Erythroblast (primary cell): ENCODE measurements around the gene TIMM17A.
A peak's percentile ranks its signal among the peaks of the same experiment; 100 is the strongest.
"Not testable (repeated sequence)": the region's sequence is repeated elsewhere in the genome, so short reads cannot be mapped to it uniquely, and the experiment has no call there.

ENCODE experiments used
- DNase-seq, 2 experiments: peaks; one replicate each; lab custom pipeline; 2025; lab: John Stamatoyannopoulos, UW
- GATA1 ChIP-seq: IDR thresholded peaks from 2 replicates; pipeline ENCODE4 v1.6.1; 2011; ENCODE audit warnings: low read depth, mild to moderate bottlenecking, control low read depth, low read length, moderate library complexity
- POLR2A ChIP-seq: IDR thresholded peaks from 2 replicates; pipeline ENCODE4 v1.6.1; 2011; ENCODE audit warnings: mild to moderate bottlenecking, low read length

Gene TIMM17A

GRCh38 chr1:201945863-201946223 lies 9.5 kb upstream of the TIMM17A start:
- TF ChIP-seq POLR2A: no peak
- TF ChIP-seq GATA1: no peak
- DNase-seq: no peak

- peak; percentile 38 to 48 for DNase-seq
- TF ChIP-seq POLR2A (no peak), GATA1 (no peak)
Observed at GRCh38 chr1:201946224-201946908, 8.9 kb upstream of the TIMM17A start, which contains the start of gene LMOD1. LMOD1 (minus strand) TSS chr1:201946548; CDS start chr1:201946340, 208 bp downstream.

- TF ChIP-seq POLR2A: no peak
- TF ChIP-seq GATA1: no peak
- DNase-seq: peak in 1 of 2 experiments; percentile 9
Observed at GRCh38 chr1:201947697-201948008, 7.7 kb upstream of the TIMM17A start.

- no peak for TF ChIP-seq GATA1
- TF ChIP-seq POLR2A: no peak
- no peak for DNase-seq
Observed at GRCh38 chr1:201949491-201949890, 5.8 kb upstream of the TIMM17A start.

GRCh38 chr1:201954263-201955008 lies 867 bp upstream of the TIMM17A start:
- no peak for TF ChIP-seq GATA1
- no peak for TF ChIP-seq POLR2A
- no peak for DNase-seq

- TF ChIP-seq GATA1 (no peak), POLR2A (peak; percentile 85)
- peak; percentile 83 to 85 for DNase-seq
Observed at GRCh38 chr1:201955729-201956143, 433 bp downstream of the TIMM17A start.

GRCh38 chr1:201958348-201958747 lies 3.0 kb downstream of the TIMM17A start:
- TF ChIP-seq POLR2A (no peak), GATA1 (no peak)
- DNase-seq: no peak

- DNase-seq: not testable (repeated sequence)
Observed at GRCh38 chr1:201962382-201962781, 7.1 kb downstream of the TIMM17A start.

GRCh38 chr1:201964261-201964660 lies 9.0 kb downstream of the TIMM17A start:
- DNase-seq: no peak
- no peak for TF ChIP-seq GATA1
- TF ChIP-seq POLR2A: no peak

- TF ChIP-seq GATA1 (no peak), POLR2A (no peak)
- no peak for DNase-seq
Observed at GRCh38 chr1:201966171-201966570, 10.9 kb downstream of the TIMM17A start.

- no peak for TF ChIP-seq POLR2A
- TF ChIP-seq GATA1: no peak
Observed at GRCh38 chr1:201968202-201968925, 13.1 kb downstream of the TIMM17A start.

GRCh38 chr1:201970334-201971159 lies 15.2 kb downstream of the TIMM17A start:
- peak; percentile 38 to 56 for DNase-seq
- TF ChIP-seq GATA1 (no peak), POLR2A (no peak)

More at GRCh38 chr1:201968202-201968925, 13.1 kb downstream of the TIMM17A start:
- DNase-seq: peak; percentile 71 to 76

- no peak for DNase-seq
- TF ChIP-seq GATA1 (no peak), POLR2A (no peak)
Observed at GRCh38 chr1:201982082-201982622, 26.8 kb downstream of the TIMM17A start.
